Daoy (cell line): ENCODE measurements around the gene CPXM2. TPM values are rescaled to one million over a fixed set of nuclear protein-coding genes. Genes with fewer than 3 reads are reported as not detected.

ENCODE experiments used
- total RNA-seq: library from RNA; depleted of rRNA; stranded (reverse); fragments of >200 nt; shearing (Covaris generic); gene quantifications from 2 replicates; pipeline ENCODE4 v1.2.3, GENCODE V29; 2014; rRNA removed

Gene CPXM2
- total RNA-seq, 1 experiment from 2014 or later: 8.6 TPM

Other genes starting within 250 kb of the CPXM2 start
- gene GPR26, start 225.5 kb downstream of the CPXM2 start, total RNA-seq: 0.11 TPM in 1 of 2 replicates, not detected in the other
- 9.5 and 11.8 TPM in 2 replicates for gene CHST15, start 201.8 kb upstream of the CPXM2 start, total RNA-seq